ENCODE data around the gene DCUN1D1.

Gene DCUN1D1

GRCh38 chr3:182989566-182989965 lies 9.2 kb upstream of the DCUN1D1 start:
- no peak for DNase-seq (ENCODE audit: low read depth)
- no peak overlapping the region for H3K4me3 ChIP-seq (ENCODE audit: low read length)
- no peak for TF ChIP-seq CTCF (conservative IDR thresholded peaks at IDR 0.05; ENCODE audit: low read length)

GRCh38 chr3:182986021-182986420 lies 5.7 kb upstream of the DCUN1D1 start:
- H3K4me3 ChIP-seq (ENCODE audit: low read length), result no peak overlapping the region
- TF ChIP-seq CTCF (conservative IDR thresholded peaks at IDR 0.05; ENCODE audit: low read length), result no peak
- no peak for DNase-seq (ENCODE audit: low read depth)

- no peak overlapping the region for H3K4me3 ChIP-seq (ENCODE audit: low read length)
- no peak for TF ChIP-seq CTCF (conservative IDR thresholded peaks at IDR 0.05; ENCODE audit: low read length)
- DNase-seq (ENCODE audit: low read depth), result no peak
Observed at GRCh38 chr3:182983876-182984275, 3.5 kb upstream of the DCUN1D1 start.

- H3K4me3 ChIP-seq (ENCODE audit: low read length), result peak overlapping the region; percentile 76
- no peak for DNase-seq (ENCODE audit: low read depth)
- TF ChIP-seq CTCF (conservative IDR thresholded peaks at IDR 0.05; ENCODE audit: low read length), result no peak
Observed at GRCh38 chr3:182981038-182981380, 671 bp upstream of the DCUN1D1 start.

- TF ChIP-seq CTCF (conservative IDR thresholded peaks at IDR 0.05; ENCODE audit: low read length), result no peak
- DNase-seq (ENCODE audit: low read depth), result no peak
Observed at GRCh38 chr3:182979674-182980191, 605 bp downstream of the DCUN1D1 start.

GRCh38 chr3:182979103-182979673 lies 1.1 kb downstream of the DCUN1D1 start:
- peak overlapping the region; percentile 80 for H3K4me3 ChIP-seq (ENCODE audit: low read length)
- DNase-seq (ENCODE audit: low read depth), result no peak
- no peak for TF ChIP-seq CTCF (conservative IDR thresholded peaks at IDR 0.05; ENCODE audit: low read length)

More at GRCh38 chr3:182979674-182980191, 605 bp downstream of the DCUN1D1 start:
- H3K4me3 ChIP-seq (ENCODE audit: low read length), result peak overlapping the region; percentile 80

- TF ChIP-seq CTCF (conservative IDR thresholded peaks at IDR 0.05; ENCODE audit: low read length), result no peak
- no peak for DNase-seq (ENCODE audit: low read depth)
Observed at GRCh38 chr3:182978387-182978786, 2.0 kb downstream of the DCUN1D1 start.

More at GRCh38 chr3:182978387-182978786, 2.0 kb downstream of the DCUN1D1 start:
- peak overlapping the region; percentile 80 for H3K4me3 ChIP-seq (ENCODE audit: low read length)

Measured in AG10803 (cell line).